Measurements from ENCODE around the gene CACTIN.

- TF ChIP-seq CTCF (conservative IDR thresholded peaks at IDR 0.05; ENCODE audit: low read depth, low read length), result no peak
- no peak for TF ChIP-seq EZH2 (IDR thresholded peaks at IDR 0.05; ENCODE audit: borderline replicate concordance, low read depth, low read length, poor library complexity, severe bottlenecking)
Observed at GRCh38 chr19:3636962-3637361, 10.4 kb upstream of the CACTIN start.

Data from A673 (cell line).